Ishikawa (cell line): Measurements from ENCODE around the gene TECTA.

Experiments
- CEBPB ChIP-seq: IDR thresholded peaks from 2 replicates; pipeline ENCODE4 v1.6.1; 2012
- CREB1 ChIP-seq: IDR thresholded peaks from 2 replicates; pipeline ENCODE4 v1.6.1; 2012; ENCODE audit warnings: low read depth
- EGR1 ChIP-seq: IDR thresholded peaks from 2 replicates; pipeline ENCODE4 v1.6.1; 2012
- EP300 ChIP-seq: IDR thresholded peaks from 2 replicates; pipeline ENCODE4 v1.6.1; 2012; ENCODE audit warnings: borderline replicate concordance
- MAX ChIP-seq: IDR thresholded peaks from 2 replicates; pipeline ENCODE4 v1.6.1; 2012
- NFIC ChIP-seq: IDR thresholded peaks from 2 replicates; pipeline ENCODE4 v1.6.1; 2012
- RAD21 ChIP-seq: IDR thresholded peaks from 2 replicates; pipeline ENCODE4 v1.6.1; 2012; ENCODE audit warnings: low read depth
- TAF1 ChIP-seq: IDR thresholded peaks from 2 replicates; pipeline ENCODE4 v1.6.1; 2012; ENCODE audit warnings: low read depth, mild to moderate bottlenecking
- TCF12 ChIP-seq: IDR thresholded peaks from 2 replicates; pipeline ENCODE4 v1.6.1; 2012; ENCODE audit warnings: low read depth
- YY1 ChIP-seq: IDR thresholded peaks from 2 replicates; pipeline ENCODE4 v1.6.1; 2012; ENCODE audit warnings: low read depth

GRCh38 chr11:121210445-121211080 lies 109.5 kb downstream of the TECTA start:
- TF ChIP-seq EP300 (no peak), RAD21 (no peak), MAX (no peak), YY1 (no peak), TCF12 (no peak), TAF1 (no peak), EGR1 (no peak), NFIC (no peak), CREB1 (no peak), CEBPB (no peak)
